Stimulated activated CD4-positive, alpha-beta T cell treated with anti-CD3 and anti-CD28 coated beads, TNF-alpha, amount 100 ng/mL, for 24 hours (primary cell): ENCODE results near the gene SPIRE2.
"Not testable (repeated sequence)": the region's sequence is repeated elsewhere in the genome, so short reads cannot be mapped to it uniquely, and the experiment has no call there.

Experiments
- DNase-seq, 3 experiments: peaks; one replicate each; pipeline ENCODE4 v3.0.0-alpha.2; 2020; ENCODE audit warnings: low read depth in 3 of 3

Gene SPIRE2, protein sequence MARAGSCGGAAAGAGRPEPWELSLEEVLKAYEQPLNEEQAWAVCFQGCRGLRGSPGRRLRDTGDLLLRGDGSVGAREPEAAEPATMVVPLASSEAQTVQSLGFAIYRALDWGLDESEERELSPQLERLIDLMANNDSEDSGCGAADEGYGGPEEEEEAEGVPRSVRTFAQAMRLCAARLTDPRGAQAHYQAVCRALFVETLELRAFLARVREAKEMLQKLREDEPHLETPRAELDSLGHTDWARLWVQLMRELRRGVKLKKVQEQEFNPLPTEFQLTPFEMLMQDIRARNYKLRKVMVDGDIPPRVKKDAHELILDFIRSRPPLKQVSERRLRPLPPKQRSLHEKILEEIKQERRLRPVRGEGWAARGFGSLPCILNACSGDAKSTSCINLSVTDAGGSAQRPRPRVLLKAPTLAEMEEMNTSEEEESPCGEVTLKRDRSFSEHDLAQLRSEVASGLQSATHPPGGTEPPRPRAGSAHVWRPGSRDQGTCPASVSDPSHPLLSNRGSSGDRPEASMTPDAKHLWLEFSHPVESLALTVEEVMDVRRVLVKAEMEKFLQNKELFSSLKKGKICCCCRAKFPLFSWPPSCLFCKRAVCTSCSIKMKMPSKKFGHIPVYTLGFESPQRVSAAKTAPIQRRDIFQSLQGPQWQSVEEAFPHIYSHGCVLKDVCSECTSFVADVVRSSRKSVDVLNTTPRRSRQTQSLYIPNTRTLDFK

DNA sequence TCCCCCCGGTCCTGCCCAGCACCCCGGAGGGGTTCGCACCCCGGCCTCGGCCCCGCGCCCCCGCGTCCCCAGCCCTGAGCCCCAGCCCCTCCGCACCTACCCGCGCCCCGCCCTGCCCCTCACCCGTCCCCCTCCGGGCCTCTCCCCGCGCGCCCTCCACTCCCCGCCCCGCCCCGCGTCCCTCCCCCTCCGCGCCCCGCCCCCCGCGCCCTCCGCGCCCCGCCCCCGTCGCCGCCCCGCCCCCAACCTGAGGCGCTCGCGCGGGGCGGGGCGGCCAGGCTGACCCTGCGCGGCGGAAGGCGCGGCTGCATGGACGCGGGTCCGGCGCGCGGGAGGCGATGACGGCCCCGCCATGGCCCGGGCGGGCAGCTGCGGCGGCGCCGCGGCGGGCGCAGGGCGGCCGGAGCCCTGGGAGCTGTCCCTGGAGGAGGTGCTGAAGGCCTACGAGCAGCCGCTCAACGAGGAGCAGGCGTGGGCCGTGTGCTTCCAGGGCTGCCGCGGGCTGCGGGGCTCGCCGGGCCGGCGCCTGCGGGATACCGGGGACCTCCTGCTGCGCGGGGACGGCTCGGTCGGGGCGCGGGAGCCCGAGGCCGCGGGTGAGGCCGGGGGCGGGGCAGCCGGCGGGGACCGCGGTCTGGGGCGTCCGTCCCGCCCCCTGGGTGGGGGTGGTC is at the start of gene SPIRE2:
SPIRE2 (plus strand) TSS at position 277 of the 671 bp plus-strand sequence; CDS start at position 353, 76 bp downstream.
- DNase-seq: peak; percentile 27 to 64 (median 33)

DNA sequence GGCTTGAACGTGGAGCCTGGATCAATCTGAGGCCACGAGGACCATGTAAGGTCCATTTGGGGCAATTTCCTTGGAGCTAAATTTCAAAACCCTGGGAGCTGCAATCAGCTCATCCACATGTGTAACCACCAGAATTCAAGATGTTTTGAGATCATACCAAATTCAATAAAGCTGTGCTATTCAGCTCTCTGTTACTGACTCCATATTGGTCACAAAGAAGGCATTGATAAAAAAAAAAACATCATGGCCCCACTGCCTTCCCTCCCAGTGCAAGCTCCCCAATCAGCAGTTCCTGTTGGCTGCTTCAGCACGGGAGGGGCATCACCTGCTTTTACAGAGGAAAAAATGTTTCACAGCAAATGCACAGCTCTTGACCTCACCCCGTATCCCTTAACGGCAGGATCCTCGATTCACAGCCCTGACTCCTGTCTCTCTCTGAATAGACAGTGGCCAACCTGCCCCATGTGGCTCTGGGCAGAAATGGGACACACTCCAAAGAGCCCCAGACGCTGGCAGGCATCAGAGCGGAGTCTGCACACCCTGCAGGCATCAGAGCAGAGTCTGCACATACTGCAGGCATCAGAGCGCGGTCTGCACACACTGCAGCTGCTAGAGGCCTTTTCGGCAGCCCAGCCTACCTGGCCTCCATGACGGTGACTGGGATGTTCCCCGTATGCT is 48.9 kb upstream of the SPIRE2 start:
- no peak for DNase-seq

DNA sequence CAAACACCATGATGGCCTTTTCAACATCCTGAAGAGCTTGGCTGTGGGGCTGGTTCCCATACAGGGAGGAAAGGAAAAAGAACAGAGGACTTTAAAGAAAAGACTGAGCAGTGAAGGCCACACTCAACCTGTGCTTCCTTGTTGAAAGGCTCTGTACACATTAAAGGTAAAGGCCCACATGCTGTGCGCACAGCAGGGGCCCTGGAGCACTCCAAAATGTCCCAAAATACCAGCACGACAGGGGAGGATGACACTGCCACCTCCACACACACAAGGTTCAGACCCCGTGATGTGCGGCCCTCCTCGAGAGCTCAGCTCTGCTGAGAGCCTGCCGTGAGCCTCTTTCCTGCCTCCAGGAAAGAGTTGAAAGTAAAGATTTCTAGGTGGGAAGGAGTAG is 48.4 kb upstream of the SPIRE2 start:
- DNase-seq: no peak

DNA sequence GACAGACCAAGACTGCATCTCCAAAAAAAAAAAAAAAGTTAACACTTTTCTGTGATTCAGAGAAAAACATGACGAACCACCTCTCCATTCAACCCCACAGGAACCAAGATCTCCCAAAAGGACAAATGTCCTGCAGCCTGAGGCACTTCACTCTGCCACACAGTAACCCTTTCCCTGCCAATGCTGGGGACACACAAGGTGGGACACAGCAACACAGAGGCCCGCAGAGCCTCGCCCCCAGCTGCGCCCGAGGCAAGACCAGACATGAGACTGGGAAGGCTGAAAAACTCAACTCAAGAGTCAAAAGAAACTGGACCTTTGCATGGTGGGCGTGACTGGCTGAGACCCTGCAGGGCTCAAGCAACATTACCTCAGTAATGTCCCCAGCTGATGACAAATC is 45.8 kb upstream of the SPIRE2 start:
- no peak for DNase-seq

DNA sequence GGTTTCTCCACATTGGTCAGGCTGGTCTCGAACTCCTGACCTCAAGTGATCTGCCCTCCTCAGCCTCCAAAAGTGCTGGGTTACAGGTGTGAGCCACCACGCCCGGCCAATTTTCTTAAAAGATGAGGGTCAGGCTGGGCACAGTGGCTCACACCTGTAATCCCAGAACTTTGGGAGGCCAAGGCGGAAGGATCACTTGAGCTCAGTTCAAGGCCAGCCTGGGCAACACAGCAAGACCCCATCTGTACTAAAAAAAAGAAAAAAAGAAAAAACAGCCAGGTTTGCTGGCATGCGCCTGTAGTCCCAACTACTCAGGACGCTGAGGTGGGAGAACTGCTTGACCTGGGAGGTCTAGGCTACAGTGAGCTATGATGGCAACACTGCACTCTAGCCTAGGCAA is 44.3 kb upstream of the SPIRE2 start:
- not testable (repeated sequence) for DNase-seq

DNA sequence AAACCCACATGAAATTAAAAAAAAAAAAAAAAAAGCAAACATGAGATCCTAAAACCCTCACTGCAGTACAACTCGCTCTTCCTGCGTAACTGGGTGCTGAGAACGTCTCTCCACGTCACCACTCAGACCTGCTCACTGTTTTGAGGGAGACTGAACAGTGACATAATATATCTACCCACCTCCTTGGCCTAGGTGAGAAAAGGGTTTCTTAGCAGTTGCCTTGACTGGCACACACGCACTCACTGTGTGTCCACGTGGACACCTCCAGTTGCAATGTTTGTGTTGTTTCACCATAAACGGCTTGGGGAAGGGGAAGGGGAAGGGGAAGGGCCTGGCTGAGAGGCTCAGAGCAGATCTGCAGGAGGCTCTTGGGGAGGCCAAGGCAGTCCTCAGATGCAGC is 43.9 kb upstream of the SPIRE2 start:
- DNase-seq: no peak

DNA sequence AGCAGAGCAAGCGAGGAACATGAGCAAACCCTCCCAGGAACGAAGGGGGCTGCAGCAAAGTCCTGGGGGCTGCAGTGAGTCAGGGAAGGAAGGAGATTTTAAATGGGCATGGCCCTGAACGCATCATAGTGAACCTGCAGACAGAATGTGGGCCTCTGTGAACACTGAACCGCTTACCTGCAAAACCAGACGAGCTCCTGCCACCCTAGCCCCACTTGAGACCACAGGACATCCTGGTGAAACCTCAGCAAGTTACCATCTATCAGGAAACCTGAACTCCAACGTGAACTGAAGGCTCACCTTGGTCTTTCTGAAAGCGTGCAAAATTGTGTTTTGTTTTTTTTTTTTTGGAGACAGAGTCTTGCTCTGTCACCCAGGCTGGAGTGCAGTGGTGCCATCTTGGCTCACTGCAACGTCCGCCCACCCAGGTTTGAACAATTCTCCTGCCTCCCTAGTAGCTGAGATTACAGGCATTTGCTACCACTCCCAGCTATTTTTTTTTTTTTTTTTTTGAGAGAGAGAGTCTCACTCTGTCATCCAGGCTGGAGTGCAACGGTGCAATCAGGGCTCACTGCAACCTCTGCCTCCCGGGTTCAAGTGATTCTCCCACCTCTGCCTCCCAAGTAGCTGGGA is 42.6 kb upstream of the SPIRE2 start:
- DNase-seq: no peak

DNA sequence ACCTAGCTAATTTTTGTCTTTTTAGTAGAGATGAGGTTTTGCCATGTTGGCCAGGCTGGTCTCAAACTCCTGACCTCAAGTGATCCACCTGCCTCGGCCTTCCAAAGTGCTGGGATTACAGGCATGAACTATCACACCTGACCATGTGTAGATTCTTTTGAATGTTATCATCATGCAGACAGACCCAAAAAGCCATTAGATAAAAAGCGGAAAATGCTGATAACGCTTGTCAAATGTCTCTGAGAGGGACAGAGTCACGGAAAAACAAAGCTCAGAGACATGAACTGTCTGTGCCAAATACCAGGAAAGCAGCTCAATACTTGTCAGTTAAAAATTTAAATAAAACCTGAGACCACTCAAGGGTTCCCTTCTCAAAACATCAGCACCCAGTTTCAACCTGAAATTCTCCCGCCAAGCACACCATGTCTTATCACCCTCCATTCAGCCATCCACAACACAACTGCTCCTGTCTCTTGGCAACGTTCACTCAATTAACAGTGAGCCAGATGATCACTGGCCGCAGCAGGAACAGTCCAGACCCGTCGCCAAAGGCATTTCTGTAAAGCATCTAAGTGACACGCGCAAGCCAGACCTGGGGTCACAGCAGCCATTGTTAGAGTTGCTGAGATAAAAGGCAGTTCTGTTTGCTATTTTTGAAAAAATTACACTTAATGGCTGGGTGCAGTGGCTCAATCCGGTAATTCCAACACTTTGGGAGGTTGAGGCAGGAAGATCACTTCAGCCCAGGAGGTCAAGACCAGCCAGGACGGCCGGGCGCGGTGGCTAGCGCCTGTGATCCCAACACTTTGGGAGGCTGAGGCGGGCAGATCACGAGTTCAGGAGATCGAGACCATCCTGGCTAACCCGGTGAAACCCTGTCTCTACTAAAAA is 41.6 kb upstream of the SPIRE2 start:
- DNase-seq: no peak

DNA sequence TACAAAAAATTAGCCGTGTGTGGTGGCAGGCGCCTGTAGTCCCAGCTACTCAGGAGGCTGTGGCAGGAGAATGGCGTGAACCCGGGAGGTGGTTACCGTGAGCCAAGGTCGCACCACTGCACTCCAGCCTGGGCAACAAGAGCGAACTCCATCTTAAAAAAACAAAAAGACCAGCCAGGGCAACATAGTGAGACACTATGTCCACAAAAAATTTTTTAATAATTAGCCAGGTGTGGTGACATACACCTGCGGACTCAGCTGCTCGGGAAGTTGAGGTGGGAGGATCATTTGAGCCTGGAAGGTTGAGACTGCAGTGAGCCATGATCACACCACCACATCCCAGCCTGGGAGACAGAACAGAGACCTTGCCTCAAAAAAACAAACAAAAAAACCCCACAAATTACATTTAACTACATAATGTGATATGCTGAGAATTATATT is 40.9 kb upstream of the SPIRE2 start:
- DNase-seq: no peak

DNA sequence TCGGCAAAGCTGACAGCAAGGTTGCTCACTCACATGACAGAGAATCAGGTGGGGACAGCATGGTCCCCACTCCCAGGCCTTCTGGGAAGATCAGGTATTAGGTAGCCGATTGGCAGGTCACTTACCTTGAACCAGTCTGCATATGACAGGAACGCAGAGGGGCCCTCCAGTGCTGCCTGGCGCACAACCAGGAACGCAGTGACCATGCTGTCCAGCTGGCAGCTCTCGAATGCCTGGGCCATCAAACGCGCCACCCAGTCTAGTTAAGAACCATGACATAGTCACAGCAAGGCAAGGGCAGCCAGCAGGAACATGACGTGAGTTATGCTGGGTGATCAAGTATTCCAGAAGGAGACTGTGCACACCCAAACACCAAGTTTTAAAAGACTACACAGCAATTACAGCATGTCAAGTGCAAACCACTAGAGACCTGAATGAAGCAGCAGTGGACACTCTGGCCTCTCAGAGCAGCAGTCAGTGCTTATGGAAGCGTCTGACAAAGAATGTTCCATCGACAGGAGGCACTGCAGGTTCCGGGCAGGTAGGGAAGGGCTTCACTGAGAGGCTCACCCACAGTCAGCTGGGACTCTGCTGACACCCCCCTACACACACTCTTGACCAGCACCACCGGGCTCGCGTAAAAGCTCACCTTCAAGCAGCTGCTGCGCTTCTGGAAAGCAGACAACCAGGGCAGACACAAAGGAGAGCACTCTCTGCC is 36.8 kb upstream of the SPIRE2 start:
- no peak for DNase-seq

DNA sequence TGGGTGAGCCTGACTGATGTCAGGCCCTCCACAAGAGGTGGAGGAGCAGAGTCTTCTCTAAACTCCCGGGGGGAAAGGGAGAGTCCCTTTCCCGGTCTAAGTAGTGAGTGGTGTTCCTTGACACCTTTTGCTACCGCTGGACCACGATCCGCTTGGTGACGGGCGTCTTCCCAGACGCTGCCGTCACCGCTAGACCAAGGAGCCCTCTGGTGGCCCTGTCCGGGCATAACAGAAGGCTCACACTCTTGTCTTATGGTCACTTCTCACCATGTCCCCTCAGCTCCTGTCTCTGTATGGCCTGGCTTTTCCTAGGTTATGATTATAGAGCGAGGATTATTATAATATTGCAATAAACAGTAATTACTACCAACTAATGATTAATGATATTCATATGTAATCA is 35.2 kb upstream of the SPIRE2 start:
- DNase-seq: peak in 1 of 3 experiments; percentile 47

DNA sequence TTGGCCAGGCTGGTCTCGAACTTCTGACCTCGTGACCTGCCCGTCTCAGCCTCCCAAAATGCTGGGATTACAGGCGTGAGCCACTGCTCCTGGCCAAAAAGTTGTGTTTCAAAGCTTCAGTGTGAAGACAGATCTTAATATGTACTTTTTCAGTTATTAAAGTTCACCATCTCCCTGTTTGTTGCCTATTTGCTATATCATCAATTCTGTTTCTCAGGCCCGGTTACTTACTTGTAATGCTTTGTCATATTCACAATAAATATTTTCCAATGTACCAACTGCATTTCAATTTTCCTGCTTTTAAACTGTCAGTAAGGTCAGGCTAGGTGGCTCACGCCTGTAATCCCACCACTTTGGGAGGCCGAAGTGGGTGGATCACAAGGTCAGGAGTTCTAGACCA is 34.3 kb upstream of the SPIRE2 start:
- no peak for DNase-seq

DNA sequence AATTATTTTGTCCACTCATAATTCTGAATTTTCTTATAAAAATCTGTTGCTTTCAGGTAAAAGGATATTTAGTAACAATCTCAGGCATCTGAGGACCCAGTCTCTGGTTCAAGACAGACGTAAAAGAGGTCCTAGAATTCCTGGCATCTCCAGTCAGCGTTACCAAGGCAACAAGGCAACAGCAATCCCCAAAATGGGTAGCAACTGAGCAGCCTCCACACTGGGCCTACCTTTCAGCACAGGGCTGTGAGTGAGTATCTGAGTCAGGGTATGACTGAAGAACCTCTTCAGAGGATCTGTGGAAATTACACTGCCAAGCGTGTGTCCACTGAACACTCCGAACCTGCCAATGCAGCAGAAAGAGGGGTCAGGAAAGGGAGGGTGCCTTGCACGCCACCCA is 32.6 kb upstream of the SPIRE2 start:
- no peak for DNase-seq

DNA sequence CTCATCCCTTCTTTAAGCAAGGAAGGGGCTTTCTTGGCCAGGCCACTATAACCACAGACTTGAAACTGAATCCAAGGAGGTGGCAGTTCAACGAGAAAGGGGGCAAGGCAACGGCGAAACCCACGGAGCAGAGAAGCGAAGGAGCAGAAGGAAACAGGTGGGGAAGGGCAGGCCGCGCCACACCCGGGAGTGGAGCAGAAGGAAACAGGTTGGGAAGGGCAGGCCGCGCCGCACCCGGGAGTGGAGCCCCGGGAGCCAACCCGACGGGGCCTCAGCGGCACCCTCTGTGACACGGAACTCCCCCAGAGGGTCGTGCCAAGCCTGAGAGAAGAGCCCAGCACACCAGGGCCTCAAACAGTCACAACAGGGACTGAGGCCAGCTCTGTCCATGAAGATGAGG is 32.2 kb upstream of the SPIRE2 start:
- DNase-seq: no peak

DNA sequence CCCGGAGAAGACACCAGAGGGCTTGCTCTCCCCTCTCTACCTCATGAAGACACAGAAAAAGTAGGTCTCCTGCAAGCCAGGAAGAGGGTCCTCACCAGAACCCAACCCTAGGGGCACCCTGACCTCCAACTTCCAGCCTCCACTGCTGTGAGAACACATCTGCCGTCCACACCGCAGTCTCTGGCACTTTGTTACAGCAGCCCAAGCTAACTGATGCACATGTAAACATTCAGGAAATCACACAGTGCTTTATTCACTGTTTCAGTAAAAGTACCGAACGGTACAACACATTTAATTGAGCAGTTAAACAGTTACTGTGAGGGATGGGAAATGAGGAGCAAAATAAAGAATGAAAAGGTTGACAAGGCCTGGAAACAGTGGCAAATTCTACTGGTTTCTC is 30.1 kb upstream of the SPIRE2 start:
- DNase-seq: no peak

DNA sequence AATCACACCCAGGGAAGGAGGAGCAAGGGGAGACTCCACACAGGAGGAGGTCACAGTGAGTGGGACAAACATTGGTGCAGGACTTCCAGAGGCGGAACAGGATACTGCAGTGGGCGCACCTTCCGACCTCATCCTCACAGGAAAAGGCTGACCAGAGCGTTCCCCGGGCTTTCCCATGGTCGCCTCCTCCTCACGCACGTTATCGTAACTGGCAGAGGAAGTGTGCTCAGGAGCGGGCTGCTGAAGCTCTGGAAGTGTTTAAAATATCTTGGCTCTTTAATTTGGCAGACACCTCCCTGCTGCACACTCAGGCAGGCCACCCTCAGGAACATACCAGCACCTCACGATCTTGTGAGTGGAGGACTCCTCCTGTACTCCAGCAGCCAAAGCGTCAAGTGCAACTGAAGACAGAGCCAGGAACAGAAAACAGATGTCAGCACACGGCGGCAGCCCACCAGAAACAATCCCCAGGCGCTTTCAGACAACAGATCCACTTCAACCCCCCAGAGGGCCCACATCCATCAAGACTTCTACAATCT is 29.4 kb upstream of the SPIRE2 start:
- DNase-seq: no peak

DNA sequence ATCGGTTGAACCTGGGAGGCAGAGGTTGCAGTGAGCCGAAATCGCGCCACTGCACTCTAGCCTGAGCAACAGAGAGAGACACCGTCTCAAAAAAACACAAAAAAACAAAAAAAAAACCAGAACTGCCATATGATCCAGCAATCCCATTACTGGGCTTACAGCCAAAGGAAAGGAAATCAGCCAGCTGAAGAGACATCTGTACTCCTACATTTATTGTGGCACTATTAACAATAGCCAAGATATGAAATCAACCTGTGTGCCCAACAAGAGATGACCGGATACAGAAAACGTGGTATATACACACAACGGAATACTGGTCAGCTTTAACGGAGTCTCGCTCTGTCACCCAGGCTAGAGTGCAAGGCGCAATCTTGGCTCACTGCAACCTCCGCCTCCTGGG is 26.5 kb upstream of the SPIRE2 start:
- no peak for DNase-seq

DNA sequence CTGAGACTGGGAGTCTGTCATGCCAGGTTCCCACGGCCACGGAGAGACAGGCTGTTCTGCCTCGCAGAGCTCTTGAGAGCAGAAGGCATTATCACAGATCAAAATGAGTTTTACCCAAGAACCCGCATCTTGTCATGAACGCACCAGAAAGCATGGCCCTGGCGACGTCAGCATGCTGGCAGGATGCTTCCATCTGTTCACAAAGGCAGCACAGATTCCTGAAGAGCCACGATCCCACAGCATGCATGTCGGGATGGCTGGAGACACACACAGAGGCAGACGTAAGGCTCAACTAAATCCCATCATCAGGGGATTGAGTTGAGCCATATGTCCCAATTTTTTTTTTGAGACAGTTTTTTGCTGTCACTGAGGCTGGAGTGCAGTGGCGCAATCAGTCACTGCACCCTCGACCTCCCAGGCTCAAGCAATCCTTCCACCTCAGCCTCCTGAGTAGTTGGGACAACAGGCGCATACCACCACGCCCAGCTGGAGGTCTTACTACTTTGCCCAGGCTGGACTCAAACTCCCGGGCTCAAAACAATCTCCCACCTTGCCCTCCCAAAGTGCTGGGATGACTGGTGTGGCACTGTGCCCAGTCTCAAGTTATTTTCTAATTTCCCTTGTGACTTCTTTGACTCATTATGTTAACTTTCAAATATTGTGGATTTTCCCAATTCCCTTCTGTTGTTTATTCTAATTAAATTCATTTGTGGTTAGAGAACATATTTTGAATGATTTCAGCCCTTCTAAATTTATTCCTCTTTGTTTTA is 23.0 kb upstream of the SPIRE2 start:
- DNase-seq: no peak
